ENCODE data around the gene SYVN1.

Gene SYVN1

GRCh38 chr11:65078786-65079342 lies 55.5 kb downstream of the SYVN1 start:
- in situ Hi-C loops (cut with HindIII; ENCODE audit: low sequenced_read_pairs), result no loop called here
- no peak overlapping the region for H3K4me3 ChIP-seq (ENCODE audit: low read depth, low read length)
- DNase-seq (ENCODE audit: low read depth, low spot score), result no peak
- TF ChIP-seq CTCF (IDR thresholded peaks at IDR 0.05; ENCODE audit: low read depth, low read length), result no peak

GRCh38 chr11:65078151-65078550 lies 56.2 kb downstream of the SYVN1 start:
- in situ Hi-C loops (cut with HindIII; ENCODE audit: low sequenced_read_pairs), result no loop called here
- peak; percentile 68 for TF ChIP-seq CTCF (IDR thresholded peaks at IDR 0.05; ENCODE audit: low read depth, low read length)
- DNase-seq (ENCODE audit: low read depth, low spot score), result peak; percentile 15
- H3K4me3 ChIP-seq (ENCODE audit: low read depth, low read length), result no peak overlapping the region

GRCh38 chr11:65077451-65077850 lies 56.9 kb downstream of the SYVN1 start:
- no peak for TF ChIP-seq CTCF (IDR thresholded peaks at IDR 0.05; ENCODE audit: low read depth, low read length)
- in situ Hi-C loops (cut with HindIII; ENCODE audit: low sequenced_read_pairs), result no loop called here
- no peak for DNase-seq (ENCODE audit: low read depth, low spot score)
- H3K4me3 ChIP-seq (ENCODE audit: low read depth, low read length), result no peak overlapping the region

Measured in astrocyte of the spinal cord (primary cell).